Measurements from ENCODE around the gene ACVR1B. TPM values are rescaled to one million over a fixed set of nuclear protein-coding genes. Genes with fewer than 3 reads are reported as not detected.

ACVR1B gene
- total and polyA plus RNA-seq, 2 donors (not counting 1 experiment from before 2014, with no cell fraction given), result 3.4 to 10.6 TPM

DNA sequence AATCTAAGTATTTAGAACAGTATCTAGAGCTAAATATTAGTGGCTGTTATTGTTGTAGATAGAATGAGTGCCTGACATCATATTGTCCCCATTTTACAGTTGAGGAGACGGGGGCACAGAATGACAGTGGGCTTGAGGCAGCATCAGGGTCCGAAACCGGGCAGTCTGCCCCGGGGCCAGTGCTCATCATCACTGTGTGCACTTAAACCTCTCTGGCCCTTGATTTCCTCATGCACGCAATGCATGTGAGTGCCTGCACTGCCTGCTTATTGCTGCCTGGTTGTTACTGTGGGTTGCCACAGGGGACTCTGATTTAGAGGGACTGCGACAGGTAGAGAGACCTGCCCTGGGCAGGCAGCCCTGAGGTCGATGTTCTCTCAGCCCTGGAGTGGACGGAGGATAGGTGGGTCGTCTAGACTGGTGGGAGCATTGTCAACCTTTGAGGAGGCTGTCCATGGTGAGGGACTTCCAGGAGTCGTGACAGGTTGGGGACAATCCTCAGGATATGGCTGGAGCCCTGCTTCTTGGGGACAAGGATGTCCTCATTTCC is 34.4 kb upstream of the ACVR1B start:
- Histone ChIP-seq H3K4me1 (ENCODE audit: control insufficient read depth in 2 of 2, insufficient read depth in 2 of 2, low read length in 2 of 2) (no peaks in the 10 kb centered on the region), H2AFZ (ENCODE audit: insufficient read depth, low read depth, low read length, poor library complexity, severe bottlenecking) (no peak overlapping the region), H3K27me3 (replicated peaks in 1 of 4; ENCODE audit: control extremely low read depth in 1 of 4, control insufficient read depth in 3 of 4, insufficient read depth in 4 of 4, low read length in 3 of 4) (no peaks in the 10 kb centered on the region), H3K9me3 (ENCODE audit: control extremely low read depth in 1 of 3, control insufficient read depth in 2 of 3, insufficient read depth in 1 of 3, low read length in 2 of 3) (no peaks in the 10 kb centered on the region), H3K4me2 (replicated peaks; ENCODE audit: low read depth, low read length, poor library complexity, severe bottlenecking) (no peak overlapping the region), H3K27ac (ENCODE audit: low read length in 2 of 2) (no peak overlapping the region), H3K4me3 (ENCODE audit: control extremely low read depth in 1 of 5, extremely low read depth in 1 of 5, insufficient read depth in 1 of 5, low read depth in 2 of 5, low read length in 4 of 5) (no peak overlapping the region), H3K36me3 (replicated peaks in 1 of 2; ENCODE audit: control extremely low read depth in 1 of 2, control insufficient read depth in 1 of 2, extremely low read depth in 1 of 2, insufficient read depth in 2 of 2, low read length in 1 of 2) (no peaks in the 10 kb centered on the region), H3K79me2 (ENCODE audit: control insufficient read depth, insufficient read depth, low read length) (no peaks in the 10 kb centered on the region), H4K20me1 (ENCODE audit: control insufficient read depth, insufficient read depth, low read length, poor library complexity, severe bottlenecking) (no peaks in the 10 kb centered on the region), H3K9ac (ENCODE audit: low read length) (no peak overlapping the region)
- no peak for DNase-seq
- WGBS (ENCODE audit: insufficient coverage), result 94% methylated on average over 10 of the region's 10 CpGs
- ATAC-seq (ENCODE audit: low read depth), result no peak
- H3K27me3 Mint-ChIP-seq, result peaks cover 3% of the 10 kb centered on the region
- H3K9me3 Mint-ChIP-seq (ENCODE audit: insufficient read depth), result no peaks in the 10 kb centered on the region
- H3K4me1 Mint-ChIP-seq, result no peaks in the 10 kb centered on the region
- ChIA-PET POLR2A (no interaction called here), CTCF (no interaction called here)
- H3K27ac Mint-ChIP-seq, result no peak overlapping the region
- intact Hi-C loops (cut with micrococcal nuclease), result no loop called here
- TF ChIP-seq, protein P1, sequence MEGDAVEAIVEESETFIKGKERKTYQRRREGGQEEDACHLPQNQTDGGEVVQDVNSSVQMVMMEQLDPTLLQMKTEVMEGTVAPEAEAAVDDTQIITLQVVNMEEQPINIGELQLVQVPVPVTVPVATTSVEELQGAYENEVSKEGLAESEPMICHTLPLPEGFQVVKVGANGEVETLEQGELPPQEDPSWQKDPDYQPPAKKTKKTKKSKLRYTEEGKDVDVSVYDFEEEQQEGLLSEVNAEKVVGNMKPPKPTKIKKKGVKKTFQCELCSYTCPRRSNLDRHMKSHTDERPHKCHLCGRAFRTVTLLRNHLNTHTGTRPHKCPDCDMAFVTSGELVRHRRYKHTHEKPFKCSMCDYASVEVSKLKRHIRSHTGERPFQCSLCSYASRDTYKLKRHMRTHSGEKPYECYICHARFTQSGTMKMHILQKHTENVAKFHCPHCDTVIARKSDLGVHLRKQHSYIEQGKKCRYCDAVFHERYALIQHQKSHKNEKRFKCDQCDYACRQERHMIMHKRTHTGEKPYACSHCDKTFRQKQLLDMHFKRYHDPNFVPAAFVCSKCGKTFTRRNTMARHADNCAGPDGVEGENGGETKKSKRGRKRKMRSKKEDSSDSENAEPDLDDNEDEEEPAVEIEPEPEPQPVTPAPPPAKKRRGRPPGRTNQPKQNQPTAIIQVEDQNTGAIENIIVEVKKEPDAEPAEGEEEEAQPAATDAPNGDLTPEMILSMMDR (IDR thresholded peaks at IDR 0.05), result no peak
- TF ChIP-seq EZH2 (IDR thresholded peaks at IDR 0.05; ENCODE audit: borderline replicate concordance, insufficient read depth, low read depth, low read length, poor library complexity, severe bottlenecking), result no peak
- no peak overlapping the region for H3K4me3 Mint-ChIP-seq

DNA sequence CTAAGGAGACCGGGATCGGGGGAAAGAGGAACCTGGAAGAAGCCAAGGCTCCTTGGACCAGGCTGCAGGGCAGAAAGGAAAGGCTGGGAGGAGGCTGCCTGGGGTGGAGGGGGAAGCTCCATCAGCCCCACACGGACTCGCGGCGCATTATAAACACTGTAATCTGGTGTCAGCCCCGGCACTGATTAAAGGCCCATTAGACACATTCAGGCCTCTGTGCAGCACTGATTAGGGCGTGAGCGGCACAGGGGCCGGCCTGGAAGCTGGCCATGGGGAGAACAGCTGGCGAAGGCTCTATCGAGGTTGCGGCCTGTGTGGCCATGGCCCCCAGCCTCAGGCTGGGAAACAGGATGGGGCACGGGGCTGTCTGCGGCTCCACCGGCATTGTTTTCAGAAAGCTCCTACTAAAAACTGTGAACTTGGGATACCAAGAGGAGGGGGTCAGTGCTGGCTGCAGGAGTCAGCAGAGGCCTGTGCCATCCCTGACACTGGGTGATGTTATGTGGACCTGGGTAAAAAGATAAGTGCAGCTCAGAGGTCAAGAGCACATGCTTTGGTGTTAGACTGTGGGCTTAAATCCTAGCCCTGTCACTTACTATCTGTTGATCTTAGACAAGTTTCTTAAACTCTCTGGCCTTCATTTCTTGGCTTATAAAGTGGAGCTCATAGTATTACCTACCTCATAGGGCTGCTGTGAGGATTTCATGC is 33.6 kb upstream of the ACVR1B start:
- Histone ChIP-seq H3K9me3 (ENCODE audit: control extremely low read depth in 1 of 3, control insufficient read depth in 2 of 3, insufficient read depth in 1 of 3, low read length in 2 of 3) (no peaks in the 10 kb centered on the region), H2AFZ (ENCODE audit: insufficient read depth, low read depth, low read length, poor library complexity, severe bottlenecking) (no peak overlapping the region), H3K4me1 (ENCODE audit: control insufficient read depth in 2 of 2, insufficient read depth in 2 of 2, low read length in 2 of 2) (peaks cover 6 to 7% of the 10 kb centered on the region in 2 donors), H3K9ac (ENCODE audit: low read length) (no peak overlapping the region), H3K79me2 (ENCODE audit: control insufficient read depth, insufficient read depth, low read length) (no peaks in the 10 kb centered on the region), H4K20me1 (ENCODE audit: control insufficient read depth, insufficient read depth, low read length, poor library complexity, severe bottlenecking) (no peaks in the 10 kb centered on the region), H3K4me3 (ENCODE audit: control extremely low read depth in 1 of 5, extremely low read depth in 1 of 5, insufficient read depth in 1 of 5, low read depth in 2 of 5, low read length in 4 of 5) (no peak overlapping the region), H3K27ac (ENCODE audit: low read length in 2 of 2) (no peak overlapping the region), H3K27me3 (replicated peaks in 1 of 4; ENCODE audit: control extremely low read depth in 1 of 4, control insufficient read depth in 3 of 4, insufficient read depth in 4 of 4, low read length in 3 of 4) (no peaks in the 10 kb centered on the region), H3K36me3 (replicated peaks in 1 of 2; ENCODE audit: control extremely low read depth in 1 of 2, control insufficient read depth in 1 of 2, extremely low read depth in 1 of 2, insufficient read depth in 2 of 2, low read length in 1 of 2) (no peaks in the 10 kb centered on the region), H3K4me2 (replicated peaks; ENCODE audit: low read depth, low read length, poor library complexity, severe bottlenecking) (no peak overlapping the region)
- ChIA-PET CTCF (no interaction called here), POLR2A (no interaction called here)
- Mint-ChIP-seq H3K27me3 (no peaks in the 10 kb centered on the region), H3K4me1 (peaks cover 6% of the 10 kb centered on the region), H3K4me3 (no peak overlapping the region), H3K9me3 (ENCODE audit: insufficient read depth) (no peaks in the 10 kb centered on the region), H3K27ac (no peak overlapping the region)
- ATAC-seq (ENCODE audit: low read depth) (no peak), DNase-seq (no peak)
- TF ChIP-seq, protein P1 (IDR thresholded peaks at IDR 0.05), result no peak
- TF ChIP-seq EZH2 (IDR thresholded peaks at IDR 0.05; ENCODE audit: borderline replicate concordance, insufficient read depth, low read depth, low read length, poor library complexity, severe bottlenecking), result no peak
- intact Hi-C loops (cut with micrococcal nuclease), result no loop called here
- 95% methylated on average over 16 of the region's 16 CpGs for WGBS (ENCODE audit: insufficient coverage)

Data from B cell (primary cell).